NT2/D1 (cell line): ENCODE data around the gene MX2.

Experiments
- SUZ12 ChIP-seq: IDR thresholded peaks from 2 replicates; pipeline ENCODE4 v1.6.1; 2011; ENCODE audit not compliant: insufficient read length, insufficient read depth; ENCODE audit errors: extremely low read depth
- YY1 ChIP-seq: IDR thresholded peaks from 2 replicates; pipeline ENCODE4 v1.6.1; 2011; ENCODE audit not compliant: insufficient read length, insufficient read depth

DNA sequence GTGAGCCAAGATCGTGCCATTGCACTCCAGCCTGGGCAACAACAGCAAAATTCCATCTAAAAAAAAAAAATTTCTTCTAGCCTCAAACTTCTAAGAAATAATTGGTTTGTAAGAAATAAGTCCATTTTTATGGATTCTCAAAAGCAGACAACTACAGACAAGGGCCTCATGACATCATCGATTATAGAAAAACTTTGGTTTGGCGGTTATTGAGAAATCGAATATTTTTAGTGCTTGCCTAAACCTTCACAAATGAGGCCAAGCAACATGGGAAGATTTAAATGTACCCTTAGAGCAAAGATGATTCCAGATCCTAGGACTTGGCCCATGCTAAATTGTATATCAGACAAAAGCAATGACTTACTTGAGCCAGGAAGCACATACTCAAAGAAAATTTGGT, 36.4 kb downstream of the MX2 start:
- TF ChIP-seq SUZ12 (no peak), YY1 (no peak)
